GM12892 (cell line): ENCODE data around the gene ATP5ME.

ENCODE experiments used
- POLR2A ChIP-seq: IDR thresholded peaks from 2 replicates; pipeline ENCODE4 v1.6.1; 2011; ENCODE audit warnings: low read depth, low read length, control low read depth
- POLR2AphosphoS5 ChIP-seq: IDR thresholded peaks from 2 replicates; pipeline ENCODE4 v1.6.1; 2011; ENCODE audit warnings: low read depth, low read length, control low read depth
- TAF1 ChIP-seq: IDR thresholded peaks from 2 replicates; pipeline ENCODE4 v1.6.1; 2011; ENCODE audit warnings: low read depth, mild to moderate bottlenecking, control low read depth, low read length, borderline replicate concordance

DNA sequence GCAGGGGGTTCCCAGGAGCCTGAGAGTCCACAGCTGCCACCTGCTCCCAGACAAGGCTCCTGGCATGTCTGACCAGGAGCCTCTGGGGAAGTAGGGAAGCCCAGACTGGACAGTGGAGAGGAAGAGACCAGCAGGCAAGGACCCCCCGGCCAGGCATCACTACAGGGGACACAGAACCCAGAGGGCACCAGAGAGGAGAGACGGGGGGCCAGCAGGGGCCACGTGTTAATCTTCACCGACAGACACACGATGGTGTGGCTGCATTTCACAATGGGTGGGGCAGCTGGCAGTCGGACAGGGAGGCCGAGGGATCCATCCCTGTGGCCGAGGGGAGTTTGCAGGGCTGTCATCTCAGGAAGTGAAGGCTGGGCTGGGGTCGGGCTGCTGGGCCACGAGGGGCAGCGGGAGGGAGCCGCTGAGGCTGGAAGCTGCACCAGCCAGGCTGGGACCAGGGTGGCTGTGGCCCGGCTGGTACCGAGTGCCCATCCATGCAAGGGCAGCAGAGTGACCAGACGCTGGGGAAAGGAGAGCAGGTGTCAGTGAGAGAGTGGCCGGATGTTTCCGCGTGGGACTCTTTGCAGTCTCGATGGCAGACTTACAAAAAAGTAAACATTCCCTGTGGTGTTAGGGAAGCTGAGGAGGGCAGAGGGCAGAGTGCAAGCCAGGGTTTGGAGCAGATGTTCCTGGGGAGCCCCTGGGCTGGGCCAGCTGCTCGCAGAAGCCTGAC, 44.0 kb downstream of the ATP5ME start:
- TF ChIP-seq POLR2A = no peak
- TF ChIP-seq POLR2AphosphoS5 = no peak
- no peak for TF ChIP-seq TAF1
